Raji (cell line): ENCODE measurements around the gene CEP170B.

Source experiments
- POLR2A ChIP-seq: IDR thresholded peaks from 2 replicates; pipeline ENCODE4 v1.6.1; 2011; ENCODE audit warnings: low read depth, low read length, control low read depth; ENCODE audit not compliant: insufficient read depth

The CEP170B gene

GRCh38 chr14:104926619-104927431 is 61.8 kb downstream of the CEP170B start:
- peak; percentile 29; the same call in 1 of the 2 replicates for TF ChIP-seq POLR2A

- TF ChIP-seq POLR2A, result no peak
Observed at GRCh38 chr14:104927432-104927816, 62.4 kb downstream of the CEP170B start.

- no peak for TF ChIP-seq POLR2A
Observed at GRCh38 chr14:104927901-104928300, 62.8 kb downstream of the CEP170B start.

DNA sequence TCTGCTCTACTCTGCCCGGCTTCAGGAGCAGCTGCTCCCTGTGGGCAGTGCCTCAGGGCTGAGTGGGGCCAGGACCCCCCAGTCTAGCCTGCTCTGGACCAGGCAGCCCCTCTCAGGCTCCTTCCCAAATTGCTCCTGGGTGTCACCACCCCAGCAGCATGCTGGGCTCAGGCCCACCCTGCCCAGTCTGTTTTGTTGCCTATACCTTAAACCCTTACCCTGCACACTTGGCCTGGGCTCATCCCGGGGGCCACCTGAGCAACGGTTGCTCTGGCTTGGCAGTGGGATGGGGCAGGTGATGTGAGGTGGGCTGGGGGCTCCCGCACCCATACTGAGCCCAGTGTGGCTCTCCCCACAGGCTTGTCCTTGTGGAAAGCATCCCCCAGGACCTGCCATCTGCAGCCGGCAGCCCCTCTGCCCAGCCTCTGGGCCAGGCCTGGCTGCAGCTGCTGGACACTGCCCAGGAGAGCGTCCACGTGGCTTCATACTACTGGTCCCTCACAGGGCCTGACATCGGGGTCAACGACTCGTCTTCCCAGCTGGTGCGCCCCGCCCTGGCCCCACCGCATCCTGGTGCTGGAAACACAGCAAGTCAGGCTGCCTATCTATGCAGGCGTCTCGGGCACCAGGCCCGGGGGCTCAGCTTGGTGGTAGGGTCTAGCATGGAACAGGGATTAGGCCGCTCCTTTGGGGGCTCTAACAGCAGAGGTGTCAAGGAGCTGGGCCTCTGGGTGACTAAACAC is 63.5 kb downstream of the CEP170B start:
- no peak for TF ChIP-seq POLR2A

- no peak for TF ChIP-seq POLR2A
Observed at GRCh38 chr14:104929268-104930230, 64.5 kb downstream of the CEP170B start.

- no peak for TF ChIP-seq POLR2A
Observed at GRCh38 chr14:104930526-104931303, 65.6 kb downstream of the CEP170B start.

GRCh38 chr14:104931304-104931770 is 66.3 kb downstream of the CEP170B start:
- TF ChIP-seq POLR2A, result no peak

DNA sequence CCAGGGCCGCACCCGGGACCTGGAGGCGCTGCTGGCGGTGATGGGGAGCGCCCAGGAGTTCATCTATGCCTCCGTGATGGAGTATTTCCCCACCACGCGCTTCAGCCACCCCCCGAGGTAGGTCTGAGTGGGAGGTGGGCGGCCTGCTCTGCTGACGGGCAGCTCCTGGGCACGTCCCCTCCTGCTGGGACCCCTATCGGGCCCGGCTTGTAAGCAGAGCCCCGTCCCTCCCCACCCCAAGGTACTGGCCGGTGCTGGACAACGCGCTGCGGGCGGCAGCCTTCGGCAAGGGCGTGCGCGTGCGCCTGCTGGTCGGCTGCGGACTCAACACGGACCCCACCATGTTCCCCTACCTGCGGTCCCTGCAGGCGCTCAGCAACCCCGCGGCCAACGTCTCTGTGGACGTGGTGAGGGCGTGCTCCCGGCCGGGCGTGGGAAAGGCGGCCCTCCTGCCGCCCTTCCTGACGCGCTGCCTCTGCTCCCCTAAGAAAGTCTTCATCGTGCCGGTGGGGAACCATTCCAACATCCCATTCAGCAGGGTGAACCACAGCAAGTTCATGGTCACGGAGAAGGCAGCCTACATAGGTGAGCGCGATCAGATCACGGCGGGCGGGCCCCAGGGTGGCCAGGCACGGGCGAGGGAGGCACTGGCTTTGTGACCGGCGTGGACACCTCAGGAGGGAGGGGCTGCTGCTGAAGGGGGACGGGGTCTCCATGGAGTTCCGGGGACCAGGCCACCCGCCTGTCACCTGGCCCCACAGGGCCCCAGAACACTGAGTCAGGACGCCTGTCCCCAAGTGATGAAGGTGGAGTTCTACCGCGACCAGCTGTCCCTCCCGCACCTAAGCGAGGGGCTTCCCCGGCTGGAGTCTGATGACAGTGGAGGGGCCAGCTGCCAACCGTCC is 67.0 kb downstream of the CEP170B start:
- TF ChIP-seq POLR2A, result no peak

- no peak for TF ChIP-seq POLR2A
Observed at GRCh38 chr14:104932676-104933631, 67.9 kb downstream of the CEP170B start.

GRCh38 chr14:104933746-104934733 is 69.0 kb downstream of the CEP170B start:
- TF ChIP-seq POLR2A, result no peak
